D721Med (cell line): ENCODE results near the gene NDUFAF7.
"Not testable (repeated sequence)": the region's sequence is repeated elsewhere in the genome, so short reads cannot be mapped to it uniquely, and the experiment has no call there.

ENCODE experiments used
- DNase-seq: peaks from one replicate; pipeline ENCODE4 v3.0.0; 2011; ENCODE audit warnings: low spot score; ENCODE audit not compliant: insufficient read length
- FAIRE-seq: peaks from 2 replicates; lab custom pipeline; 2011; peaks lifted over from hg19 to GRCh38; lab: Jason Lieb, UNC
- TF ChIP-seq, protein P1 (sequence below): IDR thresholded peaks from 2 replicates; pipeline ENCODE4 v1.5.1; 2012; ENCODE audit warnings: mild to moderate bottlenecking, control low read depth; ENCODE audit not compliant: insufficient read depth; ENCODE audit errors: missing control alignments

The NDUFAF7 gene

DNA sequence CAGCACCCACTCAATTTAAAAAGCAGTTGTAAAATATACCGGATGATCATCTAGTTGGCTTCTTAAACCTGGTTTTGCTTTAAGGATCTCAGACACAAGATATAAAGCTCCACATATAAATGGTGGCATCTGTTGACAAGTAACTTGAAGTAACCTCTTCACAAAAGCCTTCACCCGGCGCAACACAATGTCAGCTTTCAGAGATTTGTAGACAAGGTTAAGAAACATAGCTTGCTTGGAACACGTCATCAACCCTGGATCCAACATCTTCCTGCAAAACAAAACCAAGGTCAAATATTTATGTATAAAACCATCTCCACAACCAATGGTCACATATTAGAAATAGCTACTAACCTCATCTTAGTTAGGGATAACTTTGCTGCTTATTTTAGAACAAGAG lies 8.3 kb upstream of the NDUFAF7 start:
- DNase-seq (no peak), FAIRE-seq (no peak)
- TF ChIP-seq, protein P1, sequence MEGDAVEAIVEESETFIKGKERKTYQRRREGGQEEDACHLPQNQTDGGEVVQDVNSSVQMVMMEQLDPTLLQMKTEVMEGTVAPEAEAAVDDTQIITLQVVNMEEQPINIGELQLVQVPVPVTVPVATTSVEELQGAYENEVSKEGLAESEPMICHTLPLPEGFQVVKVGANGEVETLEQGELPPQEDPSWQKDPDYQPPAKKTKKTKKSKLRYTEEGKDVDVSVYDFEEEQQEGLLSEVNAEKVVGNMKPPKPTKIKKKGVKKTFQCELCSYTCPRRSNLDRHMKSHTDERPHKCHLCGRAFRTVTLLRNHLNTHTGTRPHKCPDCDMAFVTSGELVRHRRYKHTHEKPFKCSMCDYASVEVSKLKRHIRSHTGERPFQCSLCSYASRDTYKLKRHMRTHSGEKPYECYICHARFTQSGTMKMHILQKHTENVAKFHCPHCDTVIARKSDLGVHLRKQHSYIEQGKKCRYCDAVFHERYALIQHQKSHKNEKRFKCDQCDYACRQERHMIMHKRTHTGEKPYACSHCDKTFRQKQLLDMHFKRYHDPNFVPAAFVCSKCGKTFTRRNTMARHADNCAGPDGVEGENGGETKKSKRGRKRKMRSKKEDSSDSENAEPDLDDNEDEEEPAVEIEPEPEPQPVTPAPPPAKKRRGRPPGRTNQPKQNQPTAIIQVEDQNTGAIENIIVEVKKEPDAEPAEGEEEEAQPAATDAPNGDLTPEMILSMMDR: no peak

DNA sequence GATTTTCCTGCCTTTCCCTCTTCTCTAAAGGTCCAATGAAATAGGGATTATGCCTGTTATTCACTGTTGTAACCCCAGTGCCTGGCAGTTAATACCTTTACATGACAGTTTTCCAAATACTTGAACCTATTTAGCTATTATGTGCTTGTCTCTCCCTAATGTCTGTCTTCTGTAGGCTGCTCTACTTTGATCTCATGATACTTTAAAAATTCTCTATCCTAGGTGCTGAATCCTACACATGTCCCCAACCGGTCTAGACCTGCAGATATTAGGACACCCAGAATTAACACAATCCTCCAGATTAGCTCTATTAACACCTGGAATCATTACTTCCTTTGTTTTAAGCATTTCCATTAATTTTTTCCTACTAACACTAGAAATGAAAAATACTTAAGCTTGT lies 7.4 kb upstream of the NDUFAF7 start:
- TF ChIP-seq, protein P1: no peak
- FAIRE-seq (peak; percentile 74), DNase-seq (no peak)

DNA sequence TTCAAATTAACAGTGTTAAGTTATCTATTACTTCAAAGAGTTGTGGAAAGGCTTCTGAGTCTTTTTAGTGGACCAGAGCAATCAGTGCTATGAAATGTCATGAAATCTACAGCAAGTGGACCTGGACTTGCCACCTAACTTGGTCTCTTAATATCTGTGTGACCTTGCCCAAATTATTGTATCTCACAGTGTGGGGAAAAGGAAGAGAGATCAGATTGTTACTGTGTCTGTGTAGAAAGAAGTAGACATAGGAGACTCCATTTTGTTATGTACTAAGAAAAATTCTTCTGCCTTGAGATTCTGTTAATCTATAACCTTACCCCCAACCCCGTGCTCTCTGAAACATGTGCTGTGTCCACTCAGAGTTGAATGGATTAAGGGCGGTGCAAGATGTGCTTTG lies 6.3 kb upstream of the NDUFAF7 start:
- FAIRE-seq, DNase-seq: not testable (repeated sequence)

DNA sequence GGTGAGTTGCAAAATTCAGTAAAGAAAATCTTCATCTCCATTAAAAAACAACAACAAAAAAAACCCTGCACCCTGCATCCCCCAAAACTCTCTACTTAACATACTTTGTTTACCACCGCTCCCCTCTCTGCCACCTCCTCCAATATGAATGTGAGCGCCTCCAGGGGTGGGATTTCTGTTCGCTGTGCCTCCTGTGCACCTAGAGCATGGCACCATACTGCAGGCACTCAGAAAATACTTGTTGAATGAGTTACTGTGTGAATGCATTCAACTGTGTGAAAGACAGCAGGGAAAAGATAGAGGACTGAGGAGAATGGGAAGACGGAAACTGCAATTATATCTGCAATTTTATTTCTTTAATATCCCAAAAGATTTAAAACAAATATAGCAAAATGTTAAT lies 4.6 kb upstream of the NDUFAF7 start:
- DNase-seq: no peak
- TF ChIP-seq, protein P1: no peak
- FAIRE-seq: no peak

GRCh38 chr2:37228788-37229187 lies 2.7 kb upstream of the NDUFAF7 start:
- DNase-seq (no peak), FAIRE-seq (no peak)
- TF ChIP-seq, protein P1: no peak

DNA sequence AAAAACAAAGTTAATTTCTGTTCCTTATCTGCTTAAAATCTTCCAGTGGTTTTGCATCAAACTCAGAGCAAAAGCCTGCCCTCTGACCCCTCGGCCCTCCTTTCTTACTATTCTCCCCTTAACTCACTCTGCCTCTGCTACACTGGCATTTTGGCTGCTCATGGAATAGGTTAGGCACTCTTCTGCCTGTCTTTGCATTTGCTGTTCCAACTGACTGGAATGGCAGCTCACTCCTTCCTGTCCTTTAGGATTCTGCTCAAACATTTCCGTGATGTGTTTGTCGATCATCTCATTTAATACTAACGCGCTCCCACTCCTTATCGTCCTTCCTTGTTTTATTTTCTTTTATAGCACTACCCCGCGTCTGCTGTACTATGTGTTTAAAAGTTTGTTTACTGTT lies 877 bp upstream of the NDUFAF7 start:
- no peak for FAIRE-seq
- TF ChIP-seq, protein P1: no peak

DNA sequence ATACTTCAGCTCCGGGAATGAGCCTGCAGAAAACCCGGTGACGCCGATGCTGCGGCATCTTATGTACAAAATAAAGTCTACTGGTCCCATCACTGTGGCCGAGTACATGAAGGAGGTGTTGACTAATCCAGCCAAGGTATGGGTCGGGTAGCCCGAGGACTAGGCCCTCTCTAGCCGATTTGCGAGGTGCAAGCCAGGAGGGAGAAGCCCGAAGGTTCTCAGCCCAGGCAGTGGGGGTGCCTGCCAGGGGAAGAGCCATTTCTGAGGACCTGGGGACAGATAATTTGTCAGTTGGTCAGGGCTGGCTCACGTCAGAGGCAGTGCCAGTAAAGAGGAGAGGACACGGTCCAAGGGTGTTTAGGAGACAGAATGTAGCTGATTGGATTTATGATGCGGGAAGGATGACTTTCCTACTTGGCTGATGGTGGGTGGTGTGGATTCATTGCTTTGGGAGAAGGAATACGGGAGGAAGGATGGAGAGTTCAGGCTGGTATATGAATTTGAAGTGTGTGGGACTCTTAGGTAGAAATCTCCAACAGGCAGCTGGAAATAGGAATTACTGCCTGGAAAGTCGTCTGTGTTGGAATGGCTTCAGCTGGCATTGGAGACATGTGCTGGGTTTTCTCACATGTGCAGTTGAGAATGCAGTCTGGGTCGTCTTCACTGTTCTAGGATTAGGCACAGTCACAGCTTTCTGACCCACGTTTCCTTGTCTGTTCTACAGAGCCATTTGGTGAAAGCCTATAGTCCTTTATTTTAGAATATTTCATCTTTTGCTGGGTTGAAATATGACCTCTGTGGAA lies 874 bp downstream of the NDUFAF7 start:
- no peak for DNase-seq
- TF ChIP-seq, protein P1: no peak
- no peak for FAIRE-seq

More for the DNA sequence above, 877 bp upstream of the NDUFAF7 start:
- no peak for DNase-seq

- FAIRE-seq (no peak), DNase-seq (no peak)
- TF ChIP-seq, protein P1: no peak
Observed at GRCh38 chr2:37243435-37243834, 12.0 kb downstream of the NDUFAF7 start.
